HCT116 (cell line): ENCODE measurements around the gene WFDC6. TPM values are rescaled to one million over a fixed set of nuclear protein-coding genes. Genes with fewer than 3 reads are reported as not detected.

Experiments
- ATAC-seq: fragments of 200-7000 bp; cut with Tn5 transposase; 2 replicates; pipeline ENCODE4 v1.9.1; 2020; ENCODE audit warnings: mild to moderate bottlenecking, moderate library complexity
- BruUV-seq: library from RNA; stranded (reverse); fragments of 400-500 nt; replicated peaks from 2 replicates; lab custom pipeline; 2021; lab: Mats Ljungman, UMichigan
- CTCF ChIA-PET: fragments of 300-600 bp; sonication (Branson Sonifier 250); formaldehyde crosslinking; loops from one replicate; lab custom pipeline; 2021; ENCODE audit warnings: antibody characterized with exemption; lab: Charles Lee
- POLR2A ChIA-PET: fragments of 300-600, 350-600 bp; sonication (Branson Sonifier 250); formaldehyde crosslinking; loops from one replicate; lab custom pipeline; 2021; ENCODE audit warnings: antibody characterized with exemption; lab: Charles Lee
- RAD21 ChIA-PET, 2 experiments: fragments of 300-600 bp; sonication (Branson Sonifier 250); formaldehyde crosslinking; loops; one replicate each; lab custom pipeline; 2023; ENCODE audit warnings: low total read pairs in 2 of 2; ENCODE audit not compliant: uncharacterized antibody in 2 of 2, unreplicated experiment in 2 of 2, low non-redundant PET in 1 of 2; lab: Charles Lee
- DNase-seq: peaks from one replicate; pipeline ENCODE4 v3.0.0-alpha.2; 2010; ENCODE audit warnings: low read depth, low spot score
- H2AFZ ChIP-seq: fragments of 200-600 bp; shearing (Covaris generic), sonication (generic); 2 replicates; pipeline ENCODE4 v1.6.1; 2017; ENCODE audit warnings: low read depth, mixed run types, mixed read lengths, antibody characterized with exemption, low read length; ENCODE audit not compliant: poor library complexity, severe bottlenecking
- H3K27ac ChIP-seq: 2 replicates; pipeline ENCODE4 v1.5.1; 2012; ENCODE audit warnings: low read depth, low read length
- H3K27me3 ChIP-seq: fragments of 200-600 bp; sonication (generic); 2 replicates; pipeline ENCODE4 v1.6.1; 2016; ENCODE audit warnings: mixed run types, low read length, mixed read lengths; ENCODE audit not compliant: insufficient read depth
- H3K36me3 ChIP-seq, 2 experiments: fragments of 200-500 bp in 1 of 2; fragments of 200-600 bp in 1 of 2; sonication (Bioruptor generic) in 1 of 2; sonication (generic) in 1 of 2; 2 replicates each; pipeline versions ENCODE4 v1.5.1 to v1.6.1; 2014 to 2016; ENCODE audit warnings: low read length in 2 of 2, inconsistent platforms in 1 of 2, mixed read lengths in 1 of 2, mixed run types in 1 of 2; ENCODE audit not compliant: insufficient read depth in 2 of 2, control insufficient read depth in 1 of 2
- H3K4me1 ChIP-seq, 2 experiments: fragments of 200-600 bp in 1 of 2; sonication (generic) in 1 of 2; 2 replicates each; pipeline versions ENCODE4 v1.5.1 to v1.6.1; 2012 to 2017; ENCODE audit warnings: low read length in 2 of 2, inconsistent platforms in 1 of 2, mild to moderate bottlenecking in 1 of 2, mixed read lengths in 1 of 2, mixed run types in 1 of 2, moderate library complexity in 1 of 2; ENCODE audit not compliant: insufficient read depth in 2 of 2, control insufficient read depth in 1 of 2
- H3K4me2 ChIP-seq: fragments of 200-600 bp; sonication (generic); 2 replicates; pipeline ENCODE4 v1.6.1; 2017; ENCODE audit warnings: mixed run types, low read length, mixed read lengths
- H3K4me3 ChIP-seq, 2 experiments: fragments of 200-600 bp in 1 of 2; sonication (generic) in 1 of 2; replicated peaks in 1 of 2; 2 replicates each; pipeline ENCODE4 v1.5.1; 2011 to 2016; ENCODE audit warnings: low read length in 2 of 2, control low read depth in 1 of 2, low read depth in 1 of 2, mild to moderate bottlenecking in 1 of 2, mixed read lengths in 1 of 2, mixed run types in 1 of 2
- H3K79me2 ChIP-seq: fragments of 200-600 bp; sonication (generic); 2 replicates; pipeline ENCODE4 v1.6.1; 2017; ENCODE audit warnings: mild to moderate bottlenecking, mixed run types, low read length, moderate library complexity, mixed read lengths; ENCODE audit not compliant: insufficient read depth
- H3K9ac ChIP-seq: fragments of 200-600 bp; sonication (generic); 2 replicates; pipeline ENCODE4 v1.6.1; 2016; ENCODE audit warnings: low read length, mixed read lengths
- H3K9me2 ChIP-seq: fragments of 200-600 bp; sonication (generic), shearing (Covaris generic); 2 replicates; pipeline ENCODE4 v1.6.1; 2017; ENCODE audit warnings: mixed run types, mild to moderate bottlenecking, moderate library complexity; ENCODE audit not compliant: insufficient read depth
- H3K9me3 ChIP-seq, 2 experiments: fragments of 200-500 bp in 1 of 2; fragments of 200-600 bp in 1 of 2; sonication (Bioruptor generic) in 1 of 2; sonication (generic) in 1 of 2; 2 replicates each; pipeline ENCODE4 v1.6.1; 2014 to 2017; ENCODE audit warnings: low read length in 2 of 2, mixed read lengths in 2 of 2, inconsistent platforms in 1 of 2, low read depth in 1 of 2, mild to moderate bottlenecking in 1 of 2, mixed run types in 1 of 2, moderate library complexity in 1 of 2; ENCODE audit not compliant: control insufficient read depth in 1 of 2, insufficient read depth in 1 of 2
- H4K20me1 ChIP-seq: fragments of 200-600 bp; sonication (generic), shearing (Covaris generic); 2 replicates; pipeline ENCODE4 v1.6.1; 2017; ENCODE audit warnings: mixed run types, mild to moderate bottlenecking, moderate library complexity; ENCODE audit not compliant: insufficient read depth
- CEBPB ChIP-seq: IDR thresholded peaks from 2 replicates; pipeline ENCODE4 v1.6.1; 2012; ENCODE audit warnings: low read depth
- ELF1 ChIP-seq: IDR thresholded peaks from 2 replicates; pipeline ENCODE4 v1.6.1; 2012; ENCODE audit warnings: low read depth, borderline replicate concordance
- JUND ChIP-seq: IDR thresholded peaks from 2 replicates; pipeline ENCODE4 v1.6.1; 2012
- POLR2A ChIP-seq: IDR thresholded peaks from 2 replicates; pipeline ENCODE4 v1.7.0; 2011; ENCODE audit warnings: borderline replicate concordance; ENCODE audit not compliant: insufficient read depth, insufficient read length; ENCODE audit errors: extremely low read depth
- RAD21 ChIP-seq: IDR thresholded peaks from 2 replicates; pipeline ENCODE4 v1.6.1; 2012; ENCODE audit warnings: low read depth, mild to moderate bottlenecking
- SRF ChIP-seq: IDR thresholded peaks from 2 replicates; pipeline ENCODE4 v1.6.1; 2012; ENCODE audit warnings: low read depth
- TCF7L2 ChIP-seq: IDR thresholded peaks from 2 replicates; pipeline ENCODE4 v1.7.0; 2011; ENCODE audit warnings: borderline replicate concordance, inconsistent platforms; ENCODE audit not compliant: insufficient read depth, insufficient read length; ENCODE audit errors: extremely low read depth
- ZBTB33 ChIP-seq: IDR thresholded peaks from 2 replicates; pipeline ENCODE4 v1.6.1; 2011; ENCODE audit warnings: mild to moderate bottlenecking, low read length, moderate library complexity; ENCODE audit not compliant: insufficient replicate concordance; ENCODE audit errors: extremely low read depth
- ZFX ChIP-seq: fragments of 450-650 bp; IDR thresholded peaks from 2 replicates; pipeline ENCODE4 v1.6.1; 2017
- intact Hi-C: fragments of 100-400 bp; cut with micrococcal nuclease; formaldehyde crosslinking; loops from 2 replicates; pipeline ENCODE4 v1.10.0; 2022
- total RNA-seq: library from RNA; stranded (reverse); gene quantifications from one replicate; pipeline ENCODE4 v1.2.1, GENCODE V29; 2021; ENCODE audit not compliant: unreplicated experiment
- TF ChIP-seq, protein P1 (sequence below): IDR thresholded peaks from 2 replicates; pipeline ENCODE4 v1.6.1; 2012
- TF ChIP-seq, protein P2 (sequence below): IDR thresholded peaks from 2 replicates; pipeline ENCODE4 v1.6.1; 2012

WFDC6 gene
- total RNA-seq, 1 experiment from 2014 or later: not detected

DNA sequence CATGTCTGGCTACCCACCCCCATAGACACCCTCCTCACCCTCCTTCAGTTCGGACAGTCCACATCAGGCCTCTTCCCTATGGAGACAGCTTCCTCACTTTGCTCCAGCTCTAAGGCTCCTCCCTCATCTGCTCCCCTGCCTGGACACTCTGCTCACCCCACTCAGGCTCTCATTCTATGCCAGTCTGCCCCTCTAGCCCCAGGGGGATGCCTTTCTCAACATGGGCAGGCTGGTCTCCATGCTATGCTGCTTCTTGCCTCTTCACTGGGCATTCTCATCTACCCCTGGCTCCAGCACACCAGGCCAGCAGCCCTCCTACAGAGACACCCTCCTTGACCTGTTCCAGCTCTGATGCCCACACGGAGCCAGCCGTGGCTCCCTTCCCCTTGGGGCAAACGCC, 39.9 kb upstream of the WFDC6 start, which contains the start of gene WFDC8:
Gene WFDC8 (minus strand): TSS at position 101 of the 400 bp plus-strand sequence. CDS start 37 bp downstream, at position 64.
- Histone ChIP-seq H3K36me3 (no peaks in the 10 kb centered on the region), H3K27me3 (no peaks in the 10 kb centered on the region), H3K9me2 (no peaks in the 10 kb centered on the region), H3K9me3 (no peaks in the 10 kb centered on the region), H3K4me2 (no peak within 1 kb of the TSS), H3K27ac (no peak within 1 kb of the TSS), H3K4me3 (no peak within 1 kb of the TSS), H3K79me2 (no peaks in the 10 kb centered on the region), H3K4me1 (no peaks in the 10 kb centered on the region), H2AFZ (no peak within 1 kb of the TSS), H4K20me1 (no peaks in the 10 kb centered on the region), H3K9ac (no peak within 1 kb of the TSS)
- POLR2A ChIA-PET: no interaction called here
- ATAC-seq: no peak
- CTCF ChIA-PET: no interaction called here
- DNase-seq: no peak
- no TSS peak for BruUV-seq
- RAD21 ChIA-PET: no interaction called here
- intact Hi-C loops: no loop called here
- TF ChIP-seq POLR2A (no peak), ZBTB33 (no peak), ELF1 (no peak), CEBPB (no peak), TCF7L2 (no peak), RAD21 (no peak)
- TF ChIP-seq, protein P1, sequence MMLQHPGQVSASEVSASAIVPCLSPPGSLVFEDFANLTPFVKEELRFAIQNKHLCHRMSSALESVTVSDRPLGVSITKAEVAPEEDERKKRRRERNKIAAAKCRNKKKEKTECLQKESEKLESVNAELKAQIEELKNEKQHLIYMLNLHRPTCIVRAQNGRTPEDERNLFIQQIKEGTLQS: no peak
- TF ChIP-seq, protein P2, sequence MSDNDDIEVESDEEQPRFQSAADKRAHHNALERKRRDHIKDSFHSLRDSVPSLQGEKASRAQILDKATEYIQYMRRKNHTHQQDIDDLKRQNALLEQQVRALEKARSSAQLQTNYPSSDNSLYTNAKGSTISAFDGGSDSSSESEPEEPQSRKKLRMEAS: no peak

GRCh38 chr20:45578231-45578630, 38.9 kb upstream of the WFDC6 start:
- RAD21 ChIA-PET: no interaction called here
- no TSS peak for BruUV-seq

More at GRCh38 chr20:45578231-45578630, 38.9 kb upstream of the WFDC6 start:
- ChIA-PET POLR2A (no interaction called here), CTCF (no interaction called here)
- H3K4me3 ChIP-seq: no peak overlapping the region
- H3K9me2 ChIP-seq: no peaks in the 10 kb centered on the region
- no peak overlapping the region for H3K9ac ChIP-seq
- TF ChIP-seq CEBPB (no peak), ELF1 (no peak), ZFX (no peak), JUND (no peak), SRF (no peak)
- H3K27me3 ChIP-seq: no peaks in the 10 kb centered on the region
- H2AFZ ChIP-seq: no peak overlapping the region
- no peaks in the 10 kb centered on the region for H4K20me1 ChIP-seq
- H3K4me2 ChIP-seq: no peak overlapping the region
- no peaks in the 10 kb centered on the region for H3K9me3 ChIP-seq
- no peaks in the 10 kb centered on the region for H3K36me3 ChIP-seq
- DNase-seq (no peak), ATAC-seq (no peak)
- H3K27ac ChIP-seq: no peak overlapping the region
- intact Hi-C loops: no loop called here
- H3K79me2 ChIP-seq: no peaks in the 10 kb centered on the region
- H3K4me1 ChIP-seq: no peaks in the 10 kb centered on the region
